IPS DF 4.7 (cell line): ENCODE results near the gene MPHOSPH10.
"Not testable (repeated sequence)": the region's sequence is repeated elsewhere in the genome, so short reads cannot be mapped to it uniquely, and the experiment has no call there.

ENCODE experiments used
- DNase-seq: peaks from one replicate; pipeline ENCODE4 v3.0.0-alpha.2; 2013; ENCODE audit warnings: low spot score; ENCODE audit errors: extremely low read depth

The MPHOSPH10 gene

GRCh38 chr2:71166812-71167211 lies 36.4 kb downstream of the MPHOSPH10 start:
- no peak for DNase-seq

- no peak for DNase-seq
Measured at GRCh38 chr2:71173096-71173495, 42.7 kb downstream of the MPHOSPH10 start.

- no peak for DNase-seq
Measured at GRCh38 chr2:71174207-71174606, 43.8 kb downstream of the MPHOSPH10 start.

GRCh38 chr2:71178836-71179235 lies 48.4 kb downstream of the MPHOSPH10 start:
- DNase-seq = not testable (repeated sequence)

- no peak for DNase-seq
Measured at GRCh38 chr2:71181316-71181715, 50.9 kb downstream of the MPHOSPH10 start.

GRCh38 chr2:71183306-71184115 lies 53.1 kb downstream of the MPHOSPH10 start:
- not testable (repeated sequence) for DNase-seq

GRCh38 chr2:71186973-71187372 lies 56.5 kb downstream of the MPHOSPH10 start:
- DNase-seq = no peak

GRCh38 chr2:71187589-71187988 lies 57.2 kb downstream of the MPHOSPH10 start:
- no peak for DNase-seq

GRCh38 chr2:71190656-71191569 lies 60.5 kb downstream of the MPHOSPH10 start:
- DNase-seq = no peak

GRCh38 chr2:71191570-71191943 lies 61.1 kb downstream of the MPHOSPH10 start:
- DNase-seq = no peak
